WTC11 (cell line): ENCODE data around the gene LIN7A. TPM values are rescaled to one million over a fixed set of nuclear protein-coding genes. Genes with fewer than 3 reads are reported as not detected.

Experiments
- ATAC-seq: fragments of 200-7000 bp; cut with Tn5 transposase; 2 replicates; pipeline ENCODE4 v1.10.0; 2021; ENCODE audit warnings: mild to moderate bottlenecking, moderate library complexity
- CTCF ChIA-PET: fragments of 300-600 bp; sonication (Branson Sonifier 250); formaldehyde crosslinking; loops from one replicate; lab custom pipeline; 2021; ENCODE audit warnings: antibody characterized with exemption; lab: Charles Lee
- POLR2A ChIA-PET: fragments of 350-600 bp; sonication (Branson Sonifier 250); formaldehyde crosslinking; loops from one replicate; lab custom pipeline; 2021; ENCODE audit warnings: antibody characterized with exemption; lab: Charles Lee
- DNase-seq: peaks from one replicate; pipeline ENCODE4 v3.0.0; 2021; ENCODE audit warnings: low spot score
- H3K27ac Mint-ChIP-seq: 2 replicates; pipeline ENCODE4 v1.8.0; 2021; ENCODE audit warnings: mixed read lengths
- H3K27me3 Mint-ChIP-seq: 2 replicates; pipeline ENCODE4 v1.8.0; 2021; ENCODE audit warnings: low read depth, mild to moderate bottlenecking, moderate library complexity, mixed read lengths
- H3K36me3 Mint-ChIP-seq: 2 replicates; pipeline ENCODE4 v1.8.0; 2021; ENCODE audit warnings: mixed read lengths
- H3K4me1 Mint-ChIP-seq: 2 replicates; pipeline ENCODE4 v1.8.0; 2022; ENCODE audit warnings: mixed read lengths
- H3K4me3 Mint-ChIP-seq: 2 replicates; pipeline ENCODE4 v1.8.0; 2021; ENCODE audit warnings: mild to moderate bottlenecking, moderate library complexity, mixed read lengths
- H3K9me3 Mint-ChIP-seq: 2 replicates; pipeline ENCODE4 v1.8.0; 2021; ENCODE audit warnings: mixed read lengths
- CTCF ChIP-seq: fragments of 200-600 bp; IDR thresholded peaks from 2 replicates; pipeline ENCODE4 v1.8.0; 2022; ENCODE audit warnings: antibody characterized with exemption
- EMX1 ChIP-seq: fragments of 250-450 bp; sonication (Bioruptor Pico); IDR thresholded peaks from 2 replicates; pipeline ENCODE4 v1.8.0; 2021; ENCODE audit warnings: mild to moderate bottlenecking
- GABPB1 ChIP-seq: sonication (generic); formaldehyde crosslinking; IDR thresholded peaks from 2 replicates; pipeline ENCODE4 v1.8.1; 2023; ENCODE audit warnings: mild to moderate bottlenecking, missing genetic modification reagents
- JAZF1 ChIP-seq: fragments of 250-450 bp; sonication (Bioruptor Pico); IDR thresholded peaks from 2 replicates; pipeline ENCODE4 v1.9.0; 2021; ENCODE audit warnings: moderate library complexity, mild to moderate bottlenecking, inconsistent platforms
- JUN ChIP-seq: sonication (generic); formaldehyde crosslinking; IDR thresholded peaks from 2 replicates; pipeline ENCODE4 v1.8.0; 2023; ENCODE audit warnings: mild to moderate bottlenecking, missing genetic modification reagents
- KAT7 ChIP-seq: sonication (generic); formaldehyde crosslinking; IDR thresholded peaks from 2 replicates; pipeline ENCODE4 v1.8.1; 2023; ENCODE audit warnings: missing genetic modification reagents, mild to moderate bottlenecking, borderline replicate concordance
- MXD4 ChIP-seq: fragments of 250-450 bp; sonication (Bioruptor Pico); IDR thresholded peaks from 2 replicates; pipeline ENCODE4 v1.8.0; 2021; ENCODE audit warnings: mild to moderate bottlenecking, moderate library complexity, borderline replicate concordance
- MYBL2 ChIP-seq: sonication (generic); formaldehyde crosslinking; IDR thresholded peaks from 2 replicates; pipeline ENCODE4 v1.8.1; 2023; ENCODE audit warnings: mild to moderate bottlenecking, moderate library complexity, missing genetic modification reagents
- NFYB ChIP-seq: sonication (generic); formaldehyde crosslinking; conservative IDR thresholded peaks from 2 replicates; pipeline ENCODE4 v1.8.0; 2022; ENCODE audit warnings: low read depth, missing genetic modification reagents
- NR3C1 ChIP-seq: sonication (generic); formaldehyde crosslinking; conservative IDR thresholded peaks from 2 replicates; pipeline ENCODE4 v1.8.1; 2023; ENCODE audit warnings: low read depth, mild to moderate bottlenecking, missing genetic modification reagents
- OVOL2 ChIP-seq: fragments of 250-450 bp; sonication (Bioruptor Pico); IDR thresholded peaks from 2 replicates; pipeline ENCODE4 v1.9.0; 2021; ENCODE audit warnings: mild to moderate bottlenecking, borderline replicate concordance
- PRRX2 ChIP-seq: fragments of 250-450 bp; sonication (Bioruptor Pico); IDR thresholded peaks from 2 replicates; pipeline ENCODE4 v1.8.0; 2021; ENCODE audit warnings: mild to moderate bottlenecking
- RORB ChIP-seq: fragments of 250-450 bp; sonication (Bioruptor Pico); IDR thresholded peaks from 2 replicates; pipeline ENCODE4 v1.9.0; 2021; ENCODE audit warnings: mild to moderate bottlenecking
- TEAD4 ChIP-seq: sonication (generic); formaldehyde crosslinking; IDR thresholded peaks from 2 replicates; pipeline ENCODE4 v1.8.0; 2022; ENCODE audit warnings: mild to moderate bottlenecking, missing genetic modification reagents
- ZNF138 ChIP-seq: sonication (generic); formaldehyde crosslinking; conservative IDR thresholded peaks from 2 replicates; pipeline ENCODE4 v1.8.1; 2022; ENCODE audit warnings: mild to moderate bottlenecking, moderate library complexity, missing genetic modification reagents
- ZNF263 ChIP-seq: sonication (generic); formaldehyde crosslinking; IDR thresholded peaks from 2 replicates; pipeline ENCODE4 v1.8.1; 2022; ENCODE audit warnings: low read depth, mild to moderate bottlenecking, moderate library complexity, missing genetic modification reagents
- ZNF396 ChIP-seq: fragments of 250-450 bp; sonication (Bioruptor Pico); IDR thresholded peaks from 2 replicates; pipeline ENCODE4 v1.8.0; 2021; ENCODE audit warnings: mild to moderate bottlenecking, moderate library complexity, borderline replicate concordance
- ZNF416 ChIP-seq: fragments of 250-450 bp; sonication (Bioruptor Pico); IDR thresholded peaks from 2 replicates; pipeline ENCODE4 v1.9.0; 2021; ENCODE audit warnings: mild to moderate bottlenecking, inconsistent platforms
- ZNF425 ChIP-seq: fragments of 250-450 bp; sonication (Bioruptor Pico); conservative IDR thresholded peaks from 2 replicates; pipeline ENCODE4 v1.9.0; 2021; ENCODE audit warnings: mild to moderate bottlenecking
- total RNA-seq: library from RNA; stranded (reverse); gene quantifications from 3 replicates; pipeline ENCODE4 v1.2.3, GENCODE V29; 2021
- TF ChIP-seq, protein P1 (sequence below): sonication (generic); formaldehyde crosslinking; IDR thresholded peaks from 2 replicates; pipeline ENCODE4 v1.8.1; 2023; ENCODE audit warnings: mild to moderate bottlenecking, missing genetic modification reagents
- TF ChIP-seq, protein P2 (sequence below): sonication (generic); formaldehyde crosslinking; conservative IDR thresholded peaks from 2 replicates; pipeline ENCODE4 v1.8.1; 2022; ENCODE audit warnings: mild to moderate bottlenecking, missing genetic modification reagents
- TF ChIP-seq, protein P3 (sequence below): fragments of 250-450 bp; sonication (Bioruptor Pico); IDR thresholded peaks from 2 replicates; pipeline ENCODE4 v1.8.0; 2021; ENCODE audit warnings: mild to moderate bottlenecking

LIN7A gene
- total RNA-seq, 1 experiment from 2014 or later = 8.5 TPM

DNA sequence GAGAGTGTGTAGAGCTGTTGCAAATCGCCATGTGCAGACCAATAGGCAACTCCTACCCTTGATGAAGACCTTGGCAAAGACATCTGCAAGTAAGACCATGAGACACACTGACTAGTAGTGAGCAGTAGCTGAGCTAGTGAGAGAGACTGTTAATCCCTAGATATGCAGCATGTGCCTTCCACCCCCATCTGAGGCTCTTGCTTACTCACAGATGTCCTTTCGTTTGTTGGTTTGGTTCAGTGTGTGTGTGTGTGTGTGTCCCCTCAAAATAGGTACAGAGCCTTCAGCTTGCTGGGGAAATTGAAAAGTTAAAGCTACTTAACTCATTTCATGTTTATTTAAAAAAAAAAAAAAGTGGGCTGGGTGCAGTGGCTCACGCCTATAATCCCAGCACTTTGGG lies 183.5 kb downstream of the LIN7A start:
- Mint-ChIP-seq H3K4me3 (no peak overlapping the region), H3K27ac (no peak overlapping the region), H3K27me3 (no peaks in the 10 kb centered on the region), H3K4me1 (no peaks in the 10 kb centered on the region), H3K9me3 (no peaks in the 10 kb centered on the region), H3K36me3 (no peaks in the 10 kb centered on the region)
- CTCF ChIA-PET = interaction anchor here (1.4 kb wide), 1 partner anchor 121 kb away, joined by 4 read pairs; no protein-coding TSS in a partner anchor
- DNase-seq (no peak), ATAC-seq (no peak)
- no peak for TF ChIP-seq CTCF
- TF ChIP-seq MYBL2 (CRISPR knock-in tag) = no peak
- TF ChIP-seq, protein P1, sequence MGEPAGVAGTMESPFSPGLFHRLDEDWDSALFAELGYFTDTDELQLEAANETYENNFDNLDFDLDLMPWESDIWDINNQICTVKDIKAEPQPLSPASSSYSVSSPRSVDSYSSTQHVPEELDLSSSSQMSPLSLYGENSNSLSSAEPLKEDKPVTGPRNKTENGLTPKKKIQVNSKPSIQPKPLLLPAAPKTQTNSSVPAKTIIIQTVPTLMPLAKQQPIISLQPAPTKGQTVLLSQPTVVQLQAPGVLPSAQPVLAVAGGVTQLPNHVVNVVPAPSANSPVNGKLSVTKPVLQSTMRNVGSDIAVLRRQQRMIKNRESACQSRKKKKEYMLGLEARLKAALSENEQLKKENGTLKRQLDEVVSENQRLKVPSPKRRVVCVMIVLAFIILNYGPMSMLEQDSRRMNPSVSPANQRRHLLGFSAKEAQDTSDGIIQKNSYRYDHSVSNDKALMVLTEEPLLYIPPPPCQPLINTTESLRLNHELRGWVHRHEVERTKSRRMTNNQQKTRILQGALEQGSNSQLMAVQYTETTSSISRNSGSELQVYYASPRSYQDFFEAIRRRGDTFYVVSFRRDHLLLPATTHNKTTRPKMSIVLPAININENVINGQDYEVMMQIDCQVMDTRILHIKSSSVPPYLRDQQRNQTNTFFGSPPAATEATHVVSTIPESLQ = no peak
- no peak for TF ChIP-seq ZNF138
- TF ChIP-seq, protein P2, sequence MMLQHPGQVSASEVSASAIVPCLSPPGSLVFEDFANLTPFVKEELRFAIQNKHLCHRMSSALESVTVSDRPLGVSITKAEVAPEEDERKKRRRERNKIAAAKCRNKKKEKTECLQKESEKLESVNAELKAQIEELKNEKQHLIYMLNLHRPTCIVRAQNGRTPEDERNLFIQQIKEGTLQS (CRISPR knock-in tag) = no peak
- TF ChIP-seq, protein P3, sequence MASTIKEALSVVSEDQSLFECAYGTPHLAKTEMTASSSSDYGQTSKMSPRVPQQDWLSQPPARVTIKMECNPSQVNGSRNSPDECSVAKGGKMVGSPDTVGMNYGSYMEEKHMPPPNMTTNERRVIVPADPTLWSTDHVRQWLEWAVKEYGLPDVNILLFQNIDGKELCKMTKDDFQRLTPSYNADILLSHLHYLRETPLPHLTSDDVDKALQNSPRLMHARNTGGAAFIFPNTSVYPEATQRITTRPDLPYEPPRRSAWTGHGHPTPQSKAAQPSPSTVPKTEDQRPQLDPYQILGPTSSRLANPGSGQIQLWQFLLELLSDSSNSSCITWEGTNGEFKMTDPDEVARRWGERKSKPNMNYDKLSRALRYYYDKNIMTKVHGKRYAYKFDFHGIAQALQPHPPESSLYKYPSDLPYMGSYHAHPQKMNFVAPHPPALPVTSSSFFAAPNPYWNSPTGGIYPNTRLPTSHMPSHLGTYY (CRISPR knock-in tag) = no peak
- TF ChIP-seq PRRX2 = no peak
- TF ChIP-seq TEAD4 = no peak
- no peak for TF ChIP-seq ZNF396 (CRISPR knock-in tag)
- TF ChIP-seq JAZF1 (CRISPR knock-in tag) = no peak
- TF ChIP-seq OVOL2 (CRISPR knock-in tag) = no peak
- no peak for TF ChIP-seq GABPB1 (CRISPR knock-in tag)
- no peak for TF ChIP-seq KAT7 (CRISPR knock-in tag)
- no peak for TF ChIP-seq NR3C1 (CRISPR knock-in tag)
- no peak for TF ChIP-seq EMX1 (CRISPR knock-in tag)
- TF ChIP-seq JUN (CRISPR knock-in tag) = no peak
- TF ChIP-seq ZNF425 (CRISPR knock-in tag) = no peak
- POLR2A ChIA-PET = no interaction called here

DNA sequence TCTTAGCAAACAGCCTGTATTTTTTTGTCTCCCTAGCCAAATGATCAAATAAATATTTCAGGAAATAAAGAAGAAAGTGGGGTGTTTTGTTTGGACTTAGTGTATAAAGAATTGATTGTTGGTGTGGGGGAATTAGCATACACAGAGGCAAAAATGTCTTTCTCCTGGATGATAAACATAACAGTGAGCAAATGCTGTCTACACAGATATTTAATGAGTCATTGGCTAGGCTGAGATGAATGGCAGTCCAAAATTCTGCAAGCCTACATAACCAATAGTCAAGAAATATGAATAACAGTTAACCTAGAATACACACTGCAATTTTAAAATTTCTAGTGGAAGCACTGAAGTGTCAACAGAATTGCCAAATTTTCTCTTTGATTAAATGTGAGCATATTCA lies 185.3 kb downstream of the LIN7A start:
- POLR2A ChIA-PET = no interaction called here
- Mint-ChIP-seq H3K27me3 (no peaks in the 10 kb centered on the region), H3K9me3 (no peaks in the 10 kb centered on the region), H3K36me3 (no peaks in the 10 kb centered on the region), H3K4me1 (no peaks in the 10 kb centered on the region)
- no peak for DNase-seq
- CTCF ChIA-PET = no interaction called here
- no peak for TF ChIP-seq NFYB (CRISPR knock-in tag)
- no peak for TF ChIP-seq NR3C1 (CRISPR knock-in tag)
- no peak for TF ChIP-seq JAZF1 (CRISPR knock-in tag)
- TF ChIP-seq ZNF263 = no peak
- TF ChIP-seq MXD4 (CRISPR knock-in tag) = no peak
- TF ChIP-seq RORB = no peak
- TF ChIP-seq PRRX2 = no peak
- no peak for TF ChIP-seq ZNF416
- TF ChIP-seq, all 79 proteins: peak for 0
- Mint-ChIP-seq H3K27ac (no peak overlapping the region), H3K4me3 (no peak overlapping the region)
- ATAC-seq = no peak
